Measurements from ENCODE around the gene CYBC1.

The CYBC1 gene

DNA sequence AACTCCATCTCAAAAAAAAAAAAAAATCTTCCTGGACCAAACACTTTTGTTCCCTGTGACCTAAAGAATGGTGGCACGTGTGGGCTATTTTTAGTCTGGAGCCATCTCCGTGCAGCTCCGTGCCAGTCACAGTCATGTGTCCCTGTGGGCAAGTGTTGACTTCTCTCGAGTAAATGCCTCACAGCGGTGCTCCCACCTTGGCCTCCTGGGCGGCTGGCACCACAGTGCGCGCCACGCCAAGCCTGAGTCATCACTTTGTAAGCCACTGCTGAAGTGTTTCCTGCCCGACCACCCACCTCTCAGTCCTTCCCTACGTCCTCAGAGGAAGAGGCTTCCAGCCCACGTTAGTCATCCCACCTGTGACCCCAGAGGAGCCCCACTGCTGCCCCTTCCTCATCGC, 43.3 kb downstream of the CYBC1 start:
- no peak for DNase-seq

DNA sequence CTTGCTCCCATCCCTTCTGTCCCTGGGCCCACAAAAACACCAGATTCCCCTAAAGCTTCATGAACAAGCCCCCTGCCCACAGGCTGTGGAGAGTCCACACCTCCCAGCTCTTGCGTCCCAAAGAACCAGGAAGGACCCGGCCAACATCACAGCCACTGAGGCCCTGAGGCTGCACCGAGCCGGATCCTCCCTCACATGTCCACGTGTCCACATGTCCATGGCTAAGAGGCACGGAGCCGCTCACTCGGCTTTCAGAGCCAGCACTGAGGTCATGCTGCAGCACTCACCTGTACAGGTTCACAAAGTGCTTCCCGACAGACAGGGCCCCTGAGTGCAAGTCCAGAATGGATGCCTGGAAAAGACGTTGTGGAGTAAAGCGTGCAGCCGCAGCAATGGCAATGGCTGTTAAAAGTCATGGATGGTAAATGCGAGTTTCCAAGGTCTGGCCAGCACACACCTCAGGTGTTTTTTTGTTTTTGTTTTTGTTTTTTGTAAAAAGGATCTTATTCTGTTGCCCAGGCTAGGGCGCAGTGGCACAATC, 44.4 kb downstream of the CYBC1 start:
- no peak for DNase-seq

DNA sequence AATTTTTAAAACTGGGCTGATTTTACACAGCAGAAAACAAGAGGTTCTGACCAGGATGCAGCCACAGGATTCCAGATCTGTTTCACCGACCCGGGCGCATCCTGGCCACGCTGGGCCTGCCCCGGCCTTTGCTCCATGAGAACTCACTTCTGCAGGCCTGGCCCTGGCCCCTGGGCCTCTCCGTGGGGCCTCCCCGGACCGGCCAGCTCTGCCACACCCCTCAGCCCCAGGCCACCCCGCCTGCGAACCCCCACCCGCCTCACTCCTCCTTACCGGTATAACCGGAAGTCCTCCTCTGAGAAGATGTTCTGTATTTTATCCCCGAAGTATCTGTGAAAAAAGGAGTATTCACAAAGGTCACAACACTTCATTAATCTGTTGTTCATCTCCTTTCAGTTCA, 45.5 kb downstream of the CYBC1 start:
- no peak for DNase-seq

DNA sequence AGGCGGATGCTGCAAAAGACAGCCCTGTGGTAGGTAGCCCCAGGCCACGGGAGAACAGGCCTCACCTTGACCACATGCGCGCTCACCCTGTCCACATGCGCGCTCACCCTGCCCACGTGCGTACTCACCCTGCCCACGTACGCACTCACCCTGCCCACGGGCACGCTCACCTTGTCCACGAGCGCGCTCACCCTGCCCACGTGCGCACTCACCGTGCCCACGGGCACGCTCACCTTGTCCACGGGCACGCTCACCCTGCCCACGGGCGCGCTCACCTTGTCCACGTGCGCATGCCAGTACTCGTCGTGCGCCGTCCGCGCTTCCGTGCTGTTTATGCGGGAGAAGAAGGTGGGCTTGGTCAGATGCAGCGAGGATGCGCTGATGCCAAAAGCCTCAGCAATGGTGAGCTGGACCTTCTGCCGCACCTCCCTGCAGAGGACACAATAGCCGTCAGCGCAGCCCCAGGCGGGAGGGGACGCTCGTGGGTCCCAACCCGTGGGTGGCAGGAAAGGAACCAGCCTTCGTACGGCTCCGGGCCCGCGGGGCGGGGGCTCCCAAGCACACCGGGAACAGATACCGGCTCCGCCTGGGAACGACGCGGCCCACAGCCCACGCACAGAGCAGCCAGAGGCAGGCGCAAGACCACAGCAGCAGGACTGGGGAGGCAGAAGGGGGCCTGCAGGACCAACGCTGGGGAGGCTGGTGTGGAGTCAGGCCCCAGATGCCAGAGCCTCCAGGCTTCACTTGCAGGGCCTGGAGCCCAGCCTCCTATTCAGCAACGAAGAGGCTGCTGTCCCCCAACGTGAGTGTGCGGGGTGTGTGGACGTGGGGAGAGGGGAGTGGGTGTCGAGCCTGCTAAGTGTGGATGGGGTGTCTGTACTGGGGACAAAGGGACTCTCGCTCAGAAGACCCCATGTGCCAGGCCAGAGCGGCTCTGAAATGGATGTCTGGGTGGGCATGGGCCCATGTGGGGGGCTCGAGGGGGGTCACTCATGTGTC, 46.6 kb downstream of the CYBC1 start:
- no peak for DNase-seq

DNA sequence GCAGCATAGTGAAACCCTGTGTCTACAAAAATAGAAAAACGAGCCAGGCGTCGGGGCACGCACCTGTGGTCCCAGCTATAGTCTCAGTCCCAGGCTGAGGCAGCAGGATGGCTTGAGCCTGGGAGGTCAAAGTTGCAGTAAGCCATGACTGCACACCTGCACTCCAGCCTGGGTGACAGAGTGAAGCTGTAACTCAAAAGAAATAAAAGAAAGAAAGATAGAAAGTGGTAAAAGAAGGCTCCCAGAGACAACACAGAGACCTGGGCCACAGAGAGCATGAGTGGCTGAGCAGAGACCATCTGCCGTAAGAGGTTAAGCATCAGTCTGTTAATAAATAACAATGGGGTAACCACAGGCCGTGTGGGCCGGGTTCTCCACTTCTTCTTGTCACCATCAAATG, 47.7 kb downstream of the CYBC1 start:
- DNase-seq, result no peak

DNA sequence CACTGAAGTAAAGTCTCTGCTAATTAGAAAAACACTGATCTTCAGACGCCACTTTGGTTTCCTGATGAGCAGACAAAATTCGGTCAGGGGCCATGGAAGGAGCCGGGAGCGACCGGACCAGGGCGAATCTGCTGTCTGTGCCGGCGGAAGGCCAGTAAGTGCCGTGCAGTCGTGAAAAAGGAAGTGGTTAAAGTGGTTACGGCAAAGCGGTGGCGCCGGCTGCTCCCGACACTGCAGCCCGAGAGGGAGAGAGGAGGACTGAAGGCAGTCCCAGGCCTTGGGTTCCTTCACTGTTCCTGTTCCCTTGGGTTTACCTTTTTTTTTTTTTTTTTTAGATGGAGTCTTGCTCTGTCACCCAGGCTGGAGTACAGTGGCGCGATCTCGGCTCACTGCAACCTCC, 49.7 kb downstream of the CYBC1 start:
- DNase-seq, result peak; percentile 28

DNA sequence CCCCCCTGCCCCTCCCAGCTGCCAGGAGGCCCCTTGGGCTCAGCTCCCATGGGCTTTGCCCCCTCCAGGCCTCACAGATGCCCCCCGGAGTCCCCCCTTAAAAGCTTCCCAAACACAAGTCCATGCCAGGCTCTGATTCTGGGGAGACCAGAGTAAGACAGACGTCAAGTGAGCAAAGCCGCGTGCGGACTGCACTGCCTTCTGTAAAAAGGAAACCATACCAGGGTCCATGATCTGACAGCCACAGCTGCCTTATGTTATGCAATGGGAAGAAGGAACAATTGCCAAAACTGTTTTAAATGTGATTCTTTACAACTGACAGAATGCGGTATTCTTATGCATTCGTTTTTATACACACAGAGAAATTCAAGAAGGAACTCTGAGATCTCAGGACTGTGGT, 50.3 kb downstream of the CYBC1 start:
- DNase-seq, result no peak

DNA sequence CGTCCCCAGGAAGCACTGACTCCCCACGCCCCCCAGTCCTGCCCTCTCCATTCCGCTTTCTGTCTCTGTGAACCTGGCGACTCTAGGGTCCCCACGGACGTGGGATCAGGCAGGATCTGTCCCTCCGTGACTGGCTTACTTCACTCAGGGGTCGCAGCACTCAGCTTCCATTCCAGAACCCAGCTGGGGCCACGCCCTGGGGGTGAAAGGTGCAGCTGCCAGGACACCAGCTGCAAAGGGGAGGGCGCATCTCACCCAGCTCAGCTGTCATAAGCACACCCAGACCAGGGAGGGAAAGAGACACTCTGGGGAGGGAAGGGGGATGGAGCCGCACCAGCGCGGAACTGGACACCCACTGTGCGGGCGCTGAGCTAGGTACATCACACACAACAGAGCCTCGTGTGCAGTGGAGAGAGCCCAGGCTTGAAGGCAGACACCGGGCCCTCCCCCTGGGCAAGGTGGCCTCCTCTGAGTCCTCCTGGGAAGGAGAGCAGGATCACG, 50.9 kb downstream of the CYBC1 start:
- no peak for DNase-seq

DNA sequence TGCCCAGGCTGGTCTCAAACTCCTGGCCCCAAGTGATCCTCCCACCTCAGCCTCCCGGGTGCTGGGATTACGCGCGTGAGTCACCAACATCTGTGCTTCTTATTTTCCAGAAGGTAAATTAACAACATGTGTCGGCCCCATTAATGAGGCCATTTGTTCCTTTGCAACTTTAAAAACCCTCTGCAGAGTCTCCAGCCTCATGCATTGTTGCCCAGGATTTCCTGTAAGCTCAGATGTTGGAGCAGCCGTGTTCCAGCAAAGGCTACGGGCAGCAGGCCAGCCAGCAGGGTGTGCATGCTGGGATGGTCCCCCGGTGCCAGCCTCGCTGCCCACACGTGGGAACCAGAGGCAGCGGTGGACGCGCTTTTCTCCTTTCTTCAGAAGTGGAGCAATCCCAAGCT, 51.5 kb downstream of the CYBC1 start:
- no peak for DNase-seq

DNA sequence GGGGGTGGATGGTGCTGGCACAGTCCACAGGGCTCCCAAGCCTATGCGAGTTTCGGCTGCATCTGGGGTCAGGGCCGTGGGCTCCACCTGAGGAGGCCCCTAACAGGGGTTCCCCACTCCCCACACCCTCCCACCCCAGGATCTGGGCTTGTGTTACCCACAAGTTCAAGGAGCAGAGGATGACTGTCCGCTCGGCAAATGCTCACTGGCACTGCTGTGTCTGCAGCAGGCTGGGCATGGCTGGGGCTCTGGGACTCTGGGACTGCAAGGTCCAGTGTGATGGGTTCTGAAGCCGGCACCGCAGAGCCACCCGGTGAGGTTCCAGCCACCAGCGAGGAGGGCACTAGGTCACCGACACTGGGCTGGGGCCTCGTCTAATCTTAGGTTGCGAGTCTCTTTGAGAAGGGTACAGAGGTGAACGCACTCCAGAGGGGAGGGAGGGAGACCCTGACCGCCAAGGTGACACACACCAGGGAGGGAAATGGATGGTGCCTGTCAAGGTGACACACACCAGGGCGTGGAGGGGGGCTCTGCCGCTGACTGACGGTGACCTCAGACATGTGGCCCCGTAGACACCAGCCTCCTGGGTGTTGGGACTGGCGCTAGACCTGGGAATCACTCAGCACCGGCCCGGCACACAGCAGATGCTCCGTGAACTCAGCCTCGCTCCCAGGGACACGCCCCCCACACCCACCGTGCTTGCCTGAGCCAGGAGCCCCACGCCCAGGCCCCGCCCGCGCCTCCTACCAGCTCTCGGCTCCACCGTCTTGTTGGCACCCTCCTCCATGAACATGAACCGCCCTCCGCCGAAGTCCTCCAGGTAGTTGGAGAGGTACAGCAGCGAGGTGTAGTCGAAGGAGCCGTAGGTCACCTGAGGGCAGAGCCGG, 52.9 kb downstream of the CYBC1 start:
- no peak for DNase-seq

DNA sequence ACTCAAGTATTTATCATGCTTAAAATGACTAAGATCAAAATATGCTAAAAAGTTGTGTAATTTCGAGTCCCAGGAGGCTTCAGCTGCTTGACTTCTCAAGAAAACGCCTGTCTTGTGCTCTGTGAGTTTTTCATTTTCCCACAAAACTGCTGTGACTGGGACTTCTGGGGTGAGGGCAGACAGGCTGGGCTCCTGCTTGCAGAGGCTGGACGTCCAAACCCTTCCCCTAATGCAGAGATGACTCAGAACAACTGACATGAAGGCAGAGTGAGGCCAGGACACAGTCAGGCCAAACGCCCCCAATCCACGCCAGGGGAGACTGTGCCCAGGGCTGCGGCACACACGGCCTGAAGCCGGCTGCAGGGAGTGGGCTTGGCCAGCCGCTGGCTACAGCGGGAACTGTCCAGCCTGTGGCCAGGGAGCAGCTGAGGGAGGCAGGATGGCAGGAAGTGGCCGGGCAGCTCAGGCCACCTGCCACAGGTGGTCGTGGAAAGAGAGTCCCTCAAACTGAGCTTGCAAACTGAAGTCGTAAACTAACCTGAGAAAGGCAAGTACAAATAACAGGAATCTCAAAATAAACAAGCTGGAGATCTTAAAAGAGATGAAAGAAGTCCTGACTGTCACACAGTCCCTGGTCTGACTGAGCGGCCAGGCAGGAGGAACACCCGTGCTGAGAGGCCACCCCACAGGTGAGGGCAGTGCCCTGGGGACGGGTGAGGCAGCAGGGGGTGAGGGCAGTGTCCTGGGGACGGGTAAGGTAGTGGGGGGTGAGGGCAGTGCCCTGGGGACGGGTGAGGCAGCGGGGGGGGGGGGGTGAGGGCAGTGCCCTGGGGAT, 53.7 kb downstream of the CYBC1 start:
- no peak for DNase-seq

DNA sequence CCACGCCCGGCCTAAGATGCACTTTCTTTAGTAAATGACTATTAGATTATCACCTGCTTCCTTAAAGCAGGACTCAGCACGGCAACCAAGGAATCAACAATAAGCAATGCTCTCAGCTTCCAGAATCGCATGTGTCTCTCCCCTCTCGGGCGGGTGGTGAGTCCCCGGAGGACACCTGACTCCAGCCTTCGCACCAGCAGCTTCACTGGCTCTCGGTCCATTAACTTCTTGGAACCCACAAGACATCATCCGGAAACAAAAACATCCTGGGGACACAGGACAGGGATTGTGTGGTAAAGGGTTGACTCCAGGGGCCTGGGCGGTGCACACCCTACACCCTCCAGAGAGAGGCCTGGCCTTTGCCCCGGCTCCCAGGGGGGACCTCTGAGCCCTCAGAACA, 56.3 kb downstream of the CYBC1 start:
- no peak for DNase-seq

DNA sequence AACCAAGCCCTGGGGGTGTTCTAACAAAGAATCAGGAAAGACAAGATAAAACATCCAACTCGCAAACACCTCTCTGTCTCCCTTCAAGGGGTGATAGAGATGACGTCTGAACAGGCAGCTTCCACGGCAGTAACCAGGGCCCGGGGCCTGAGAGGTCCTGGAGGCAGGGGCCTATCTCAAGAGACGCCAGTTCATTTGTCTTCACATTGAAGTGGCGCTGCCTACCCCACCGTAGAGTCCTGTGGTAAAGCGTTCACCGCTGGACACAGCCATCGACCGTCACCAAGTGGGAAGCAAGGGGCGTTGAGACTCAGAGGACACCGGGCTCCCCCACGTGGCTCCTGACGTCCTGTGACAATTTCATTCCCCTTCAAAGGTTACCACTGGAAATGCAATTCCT, 57.6 kb downstream of the CYBC1 start:
- DNase-seq, result no peak
